Brain microvascular endothelial cell (primary cell): Measurements from ENCODE around the gene LEKR1.

Experiments
- DNase-seq: peaks from one replicate; pipeline ENCODE4 v3.0.0-alpha.2; 2020
- H3K27ac ChIP-seq: fragments of 250-450 bp; sonication (Bioruptor Pico); 2 replicates; pipeline ENCODE4 v1.5.1; 2020; ENCODE audit warnings: mild to moderate bottlenecking, moderate library complexity
- H3K27me3 ChIP-seq: fragments of 250-450 bp; sonication (Bioruptor Pico); replicated peaks from 2 replicates; pipeline ENCODE4 v1.5.1; 2020; ENCODE audit warnings: mild to moderate bottlenecking
- H3K36me3 ChIP-seq: fragments of 250-450 bp; sonication (Bioruptor Pico); replicated peaks from 2 replicates; pipeline ENCODE4 v1.5.1; 2020; ENCODE audit warnings: mild to moderate bottlenecking
- H3K4me3 ChIP-seq: 2 replicates; pipeline ENCODE4 v1.5.1; 2011; ENCODE audit warnings: low read depth, mild to moderate bottlenecking, control low read depth, low read length, moderate library complexity
- in situ Hi-C: cut with HindIII; loops from 2 replicates; pipeline ENCODE4 v1.10.0; 2017; ENCODE audit warnings: low sequenced_read_pairs, low pct_ligation_motif_present
- TF ChIP-seq, protein P1 (sequence below): IDR thresholded peaks from 2 replicates; pipeline ENCODE4 v1.5.1; 2011; ENCODE audit warnings: low read depth, mild to moderate bottlenecking, moderate library complexity, low read length, control low read depth, inconsistent platforms; ENCODE audit errors: missing control alignments

Gene LEKR1

DNA sequence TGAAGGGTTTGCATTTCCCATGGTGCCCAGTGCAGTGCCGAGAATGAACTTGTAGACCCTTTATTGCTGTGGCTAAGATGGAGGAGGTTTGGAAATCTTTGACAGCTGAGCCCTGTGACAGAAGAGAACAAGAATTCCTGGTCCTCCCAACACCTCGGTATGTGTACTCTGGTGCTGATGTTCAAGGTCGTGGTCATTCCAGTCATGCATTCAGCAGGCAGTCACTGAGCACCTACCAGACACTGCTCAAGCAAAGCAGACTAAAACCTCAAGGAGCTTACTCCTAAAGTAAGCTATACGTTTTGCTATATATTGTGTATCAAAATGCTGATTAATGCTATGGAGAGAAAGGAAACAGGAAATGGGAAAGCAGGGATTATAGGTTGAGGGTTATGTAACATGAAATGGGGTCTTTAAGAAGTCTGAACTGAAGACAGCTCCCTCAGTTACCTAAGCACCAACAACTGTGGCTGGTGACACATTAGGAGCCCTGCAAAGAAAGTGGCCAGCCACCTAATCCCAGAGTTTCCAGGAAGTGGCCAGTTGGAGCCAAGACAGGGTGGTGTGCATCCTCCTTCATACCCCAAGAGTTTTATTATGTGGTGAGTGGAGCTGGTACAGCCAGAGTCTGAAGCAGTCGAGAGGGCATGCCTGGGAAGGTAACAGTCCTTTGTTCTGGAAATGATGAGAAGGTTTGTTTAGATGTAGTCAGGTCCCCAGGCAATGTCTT is 268.8 kb downstream of the LEKR1 start:
- Histone ChIP-seq H3K4me3 (no peak overlapping the region), H3K36me3 (no peaks in the 10 kb centered on the region), H3K27me3 (no peaks in the 10 kb centered on the region), H3K27ac (no peak overlapping the region)
- TF ChIP-seq, protein P1, sequence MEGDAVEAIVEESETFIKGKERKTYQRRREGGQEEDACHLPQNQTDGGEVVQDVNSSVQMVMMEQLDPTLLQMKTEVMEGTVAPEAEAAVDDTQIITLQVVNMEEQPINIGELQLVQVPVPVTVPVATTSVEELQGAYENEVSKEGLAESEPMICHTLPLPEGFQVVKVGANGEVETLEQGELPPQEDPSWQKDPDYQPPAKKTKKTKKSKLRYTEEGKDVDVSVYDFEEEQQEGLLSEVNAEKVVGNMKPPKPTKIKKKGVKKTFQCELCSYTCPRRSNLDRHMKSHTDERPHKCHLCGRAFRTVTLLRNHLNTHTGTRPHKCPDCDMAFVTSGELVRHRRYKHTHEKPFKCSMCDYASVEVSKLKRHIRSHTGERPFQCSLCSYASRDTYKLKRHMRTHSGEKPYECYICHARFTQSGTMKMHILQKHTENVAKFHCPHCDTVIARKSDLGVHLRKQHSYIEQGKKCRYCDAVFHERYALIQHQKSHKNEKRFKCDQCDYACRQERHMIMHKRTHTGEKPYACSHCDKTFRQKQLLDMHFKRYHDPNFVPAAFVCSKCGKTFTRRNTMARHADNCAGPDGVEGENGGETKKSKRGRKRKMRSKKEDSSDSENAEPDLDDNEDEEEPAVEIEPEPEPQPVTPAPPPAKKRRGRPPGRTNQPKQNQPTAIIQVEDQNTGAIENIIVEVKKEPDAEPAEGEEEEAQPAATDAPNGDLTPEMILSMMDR = no peak
- in situ Hi-C loops = loop anchor here (5.0 to 25.0 kb wide), 3 partner anchors 32 to 583 kb away; no protein-coding TSS in a partner anchor
- DNase-seq = no peak
